CD4-positive, alpha-beta T cell (primary cell): Measurements from ENCODE around the gene CACNB2. TPM values are rescaled to one million over a fixed set of nuclear protein-coding genes. Genes with fewer than 3 reads are reported as not detected.

Experiments
- ATAC-seq: fragments of 200-7000 bp; cut with Tn5 transposase; one replicate; pipeline ENCODE4 v1.10.0; 2022; ENCODE audit warnings: mild to moderate bottlenecking; ENCODE audit not compliant: poor library complexity
- CTCF ChIA-PET: fragments of 350-600 bp; sonication (Branson Sonifier 250); formaldehyde crosslinking; loops from one replicate; lab custom pipeline; 2021; ENCODE audit warnings: antibody characterized with exemption, inconsistent platforms; lab: Charles Lee
- POLR2A ChIA-PET: fragments of 350-600 bp; sonication (Branson Sonifier 250); formaldehyde crosslinking; loops from one replicate; lab custom pipeline; 2021; ENCODE audit warnings: antibody characterized with exemption, inconsistent platforms; lab: Charles Lee
- DNase-seq, 14 experiments: peaks; one replicate each; pipeline ENCODE4 v3.0.0-alpha.2; 2013 to 2020; ENCODE audit warnings: mixed read lengths in 2 of 14
- H3K27ac ChIP-seq, 2 donors: one replicate each; pipeline versions ENCODE4 v1.5.1 to v1.7.0; 2013; ENCODE audit warnings: low read length in 2 of 2, low read depth in 1 of 2, mild to moderate bottlenecking in 1 of 2
- H3K27me3 ChIP-seq, 2 experiments: 1 replicate in 1 of 2; 2 replicates in 1 of 2; pipeline versions ENCODE4 v1.6.1 to v1.7.0; 2013; ENCODE audit warnings: low read length in 2 of 2, control low read depth in 1 of 2, mild to moderate bottlenecking in 1 of 2, moderate library complexity in 1 of 2; ENCODE audit not compliant: insufficient read depth in 2 of 2, control insufficient read depth in 1 of 2
- H3K36me3 ChIP-seq: one replicate; pipeline ENCODE4 v1.6.1; 2013; ENCODE audit warnings: low read length, control low read depth; ENCODE audit not compliant: insufficient read depth
- H3K4me1 ChIP-seq: one replicate; pipeline ENCODE4 v1.6.1; 2013; ENCODE audit warnings: low read length, control low read depth; ENCODE audit not compliant: insufficient read depth
- H3K4me3 ChIP-seq: one replicate; pipeline ENCODE4 v1.5.1; 2013; ENCODE audit warnings: mild to moderate bottlenecking, low read length, moderate library complexity
- H3K9me3 ChIP-seq, 2 experiments: 1 replicate in 1 of 2; 2 replicates in 1 of 2; pipeline versions ENCODE4 v1.6.1 to v1.7.0; 2013; ENCODE audit warnings: low read length in 2 of 2, mild to moderate bottlenecking in 2 of 2, control low read depth in 1 of 2, moderate library complexity in 1 of 2; ENCODE audit not compliant: control insufficient read depth in 1 of 2, insufficient read depth in 1 of 2
- H3K27ac Mint-ChIP-seq: one replicate; pipeline ENCODE4 v1.8.0; 2020; ENCODE audit warnings: mixed read lengths
- H3K27me3 Mint-ChIP-seq: one replicate; pipeline ENCODE4 v1.8.0; 2021; ENCODE audit warnings: mixed read lengths
- H3K36me3 Mint-ChIP-seq: one replicate; pipeline ENCODE4 v1.8.0; 2021; ENCODE audit warnings: low read depth, mixed read lengths
- H3K4me1 Mint-ChIP-seq: one replicate; pipeline ENCODE4 v1.8.0; 2021; ENCODE audit warnings: low read depth, mixed read lengths
- H3K4me3 Mint-ChIP-seq: one replicate; pipeline ENCODE4 v1.8.0; 2020; ENCODE audit warnings: mild to moderate bottlenecking, mixed read lengths
- H3K9me3 Mint-ChIP-seq: one replicate; pipeline ENCODE4 v1.8.0; 2020; ENCODE audit warnings: mixed read lengths
- CTCF ChIP-seq: fragments of 200-600 bp; IDR thresholded peaks from one replicate; pipeline ENCODE4 v1.8.0; 2022; ENCODE audit warnings: antibody characterized with exemption, mild to moderate bottlenecking
- intact Hi-C, 2 experiments: fragments of 100-400 bp; cut with DNase I in 1 of 2; cut with micrococcal nuclease in 1 of 2; formaldehyde crosslinking; loops; one replicate each; pipeline versions ENCODE4 v1.15.1 to v1.9.0; 2023 to 2025; cut with DNase I, micrococcal nuclease
- total RNA-seq, 174 experiments: library from RNA in 2 of 174; stranded (reverse) in 2 of 174; gene quantifications; one replicate each; pipeline ENCODE4 v1.2.3 and lab custom pipeline; 2021 to 2026

CACNB2 gene
- total RNA-seq, 2 experiments from 2014 or later, result 0.34 TPM; not detected in 1

GRCh38 chr10:18540195-18540594 is 400.0 kb downstream of the CACNB2 start:
- Histone ChIP-seq H3K27ac (no peak overlapping the region), H3K36me3 (peaks cover 64% of the 10 kb centered on the region), H3K9me3 (no peaks in the 10 kb centered on the region), H3K4me3 (no peak overlapping the region), H3K4me1 (no peaks in the 10 kb centered on the region), H3K27me3 (no peaks in the 10 kb centered on the region)
- Mint-ChIP-seq H3K4me1 (no peaks in the 10 kb centered on the region), H3K27me3 (no peaks in the 10 kb centered on the region), H3K36me3 (peaks cover 80% of the 10 kb centered on the region), H3K4me3 (no peak overlapping the region), H3K9me3 (no peaks in the 10 kb centered on the region), H3K27ac (no peak overlapping the region)
- ChIA-PET POLR2A (no interaction called here), CTCF (no interaction called here)
- no peak for DNase-seq
- no peak for ATAC-seq
- TF ChIP-seq CTCF, result no peak
- intact Hi-C loops, result no loop called here

- H3K4me3 Mint-ChIP-seq, result no peak overlapping the region
- TF ChIP-seq CTCF, result no peak
- intact Hi-C loops, result no loop called here
- CTCF ChIA-PET, result no interaction called here
- H3K27ac Mint-ChIP-seq, result no peak overlapping the region
- ATAC-seq (no peak), DNase-seq (no peak)
- Histone ChIP-seq H3K4me3 (no peak overlapping the region), H3K9me3 (no peaks in the 10 kb centered on the region), H3K27ac (no peak overlapping the region), H3K36me3 (peaks cover 62% of the 10 kb centered on the region), H3K4me1 (no peaks in the 10 kb centered on the region), H3K27me3 (no peaks in the 10 kb centered on the region)
- POLR2A ChIA-PET, result no interaction called here
- no peaks in the 10 kb centered on the region for H3K9me3 Mint-ChIP-seq
- H3K4me1 Mint-ChIP-seq, result no peaks in the 10 kb centered on the region
- peaks cover 87% of the 10 kb centered on the region for H3K36me3 Mint-ChIP-seq
- no peaks in the 10 kb centered on the region for H3K27me3 Mint-ChIP-seq
These were observed 402.6 kb downstream of the CACNB2 start for GRCh38 chr10:18542832-18543231.

- ChIA-PET CTCF (no interaction called here), POLR2A (no interaction called here)
- Histone ChIP-seq H3K27me3 (no peaks in the 10 kb centered on the region), H3K36me3 (peaks cover 65% of the 10 kb centered on the region), H3K9me3 (no peaks in the 10 kb centered on the region), H3K4me3 (no peak overlapping the region), H3K27ac (no peak overlapping the region), H3K4me1 (no peaks in the 10 kb centered on the region)
- DNase-seq, result no peak
- H3K27me3 Mint-ChIP-seq, result no peaks in the 10 kb centered on the region
- H3K36me3 Mint-ChIP-seq, result peaks cover 86% of the 10 kb centered on the region
- intact Hi-C loops, result no loop called here
- no peaks in the 10 kb centered on the region for H3K9me3 Mint-ChIP-seq
- no peak for TF ChIP-seq CTCF
- no peaks in the 10 kb centered on the region for H3K4me1 Mint-ChIP-seq
- no peak overlapping the region for H3K27ac Mint-ChIP-seq
- no peak overlapping the region for H3K4me3 Mint-ChIP-seq
- ATAC-seq, result no peak
These were observed 405.5 kb downstream of the CACNB2 start for GRCh38 chr10:18545621-18546305.
